ENCODE data around the gene DKC1. TPM values are rescaled to one million over a fixed set of nuclear protein-coding genes. Genes with fewer than 3 reads are reported as not detected.
A peak's percentile ranks its signal among the peaks of the same experiment; 100 is the strongest.

Gene DKC1
- total and polyA plus RNA-seq, 4 donors, result 15.1 to 31.9 (median 27.5) TPM

DNA sequence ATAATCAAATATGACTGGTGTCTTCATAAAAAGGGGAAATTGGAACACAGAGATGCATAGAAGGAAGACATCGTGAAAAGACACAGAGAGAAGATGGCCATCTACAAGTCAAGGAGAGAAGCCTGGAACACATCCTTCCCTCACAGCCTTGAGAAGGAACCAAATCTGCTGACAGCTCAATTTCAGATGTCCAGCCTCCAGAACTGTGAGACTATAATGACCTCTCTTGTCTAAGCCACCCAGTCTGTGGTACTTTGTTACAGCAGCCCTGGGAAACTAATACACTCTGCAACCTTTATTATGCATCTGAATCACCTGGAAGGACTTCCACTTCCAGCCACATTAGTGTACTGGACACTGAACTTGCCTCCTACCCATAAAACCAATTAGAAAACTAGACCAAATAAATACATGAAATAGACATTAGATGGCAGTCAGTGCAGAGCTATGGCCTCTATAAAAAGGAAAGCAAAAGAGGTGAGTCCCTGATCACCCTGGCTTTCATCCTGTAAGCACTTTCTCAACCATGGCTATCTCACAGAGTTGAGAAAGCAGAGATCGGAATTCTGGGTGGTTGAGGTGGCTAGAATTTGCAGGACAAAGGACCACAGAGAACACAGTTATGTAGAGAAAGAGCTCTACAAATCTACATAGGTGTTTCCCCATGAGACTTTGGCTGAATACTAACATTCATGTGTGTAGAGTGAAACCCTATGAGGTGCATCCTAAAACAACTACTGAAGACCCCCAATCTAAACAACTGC, 37.5 kb upstream of the DKC1 start:
- Histone ChIP-seq H3K9me3 (ENCODE audit: control insufficient read depth, low read length) (no peaks in the 10 kb centered on the region), H3K27me3 (ENCODE audit: control insufficient read depth in 1 of 2, insufficient read depth in 2 of 2, low read length in 1 of 2) (no peaks in the 10 kb centered on the region), H3K36me3 (ENCODE audit: control insufficient read depth in 1 of 2, insufficient read depth in 2 of 2, low read length in 1 of 2) (no peaks in the 10 kb centered on the region), H3K4me3 (ENCODE audit: low read length in 2 of 2) (no peak overlapping the region), H3K4me1 (ENCODE audit: control insufficient read depth in 1 of 2, insufficient read depth in 2 of 2, low read length in 2 of 2) (peaks cover 2 to 8% of the 10 kb centered on the region in 2 donors), H3K27ac (ENCODE audit: low read depth in 1 of 2, low read length in 2 of 2) (peak overlapping the region in 1 of 2 donors; percentile 40)
- no peak for ATAC-seq (ENCODE audit: low FRiP score)
- intact Hi-C loops (cut with DNase I), result no loop called here
- DNase-seq, result no peak
- 83 to 95% methylated on average over 2 of the region's 2 CpGs for WGBS, 2 donors

DNA sequence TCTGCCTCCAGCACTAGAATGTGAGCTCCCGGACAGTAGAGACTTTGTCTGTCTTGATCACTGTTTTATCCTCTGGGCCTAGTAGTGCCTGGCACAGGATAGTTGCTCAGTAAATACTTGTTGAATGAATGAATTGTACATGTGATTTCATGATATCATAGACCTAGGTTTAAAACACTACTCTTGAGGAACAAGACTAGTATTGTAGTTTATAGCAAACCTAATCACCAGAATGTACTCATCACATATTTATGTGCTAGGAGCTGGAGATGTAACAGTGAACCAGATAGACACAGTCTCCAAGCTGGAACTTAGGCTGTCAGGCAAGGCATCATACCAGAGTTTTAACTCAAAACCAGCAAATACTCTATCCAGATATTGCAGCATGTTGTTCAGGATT, 35.2 kb upstream of the DKC1 start:
- 55 to 68% methylated on average over 1 of the region's 1 CpG for WGBS, 2 donors
- intact Hi-C loops (cut with DNase I), result no loop called here
- ATAC-seq (ENCODE audit: low FRiP score) (no peak), DNase-seq (no peak)
- Histone ChIP-seq H3K4me1 (ENCODE audit: control insufficient read depth in 1 of 2, insufficient read depth in 2 of 2, low read length in 2 of 2) (peaks cover 3 to 8% of the 10 kb centered on the region in 2 donors), H3K27me3 (ENCODE audit: control insufficient read depth in 1 of 2, insufficient read depth in 2 of 2, low read length in 1 of 2) (no peaks in the 10 kb centered on the region), H3K27ac (ENCODE audit: low read depth in 1 of 2, low read length in 2 of 2) (peak overlapping the region; percentile 37 to 67), H3K36me3 (ENCODE audit: control insufficient read depth in 1 of 2, insufficient read depth in 2 of 2, low read length in 1 of 2) (no peaks in the 10 kb centered on the region), H3K4me3 (ENCODE audit: low read length in 2 of 2) (peak overlapping the region in 1 of 2 donors; percentile 9), H3K9me3 (ENCODE audit: control insufficient read depth, low read length) (no peaks in the 10 kb centered on the region)

DNA sequence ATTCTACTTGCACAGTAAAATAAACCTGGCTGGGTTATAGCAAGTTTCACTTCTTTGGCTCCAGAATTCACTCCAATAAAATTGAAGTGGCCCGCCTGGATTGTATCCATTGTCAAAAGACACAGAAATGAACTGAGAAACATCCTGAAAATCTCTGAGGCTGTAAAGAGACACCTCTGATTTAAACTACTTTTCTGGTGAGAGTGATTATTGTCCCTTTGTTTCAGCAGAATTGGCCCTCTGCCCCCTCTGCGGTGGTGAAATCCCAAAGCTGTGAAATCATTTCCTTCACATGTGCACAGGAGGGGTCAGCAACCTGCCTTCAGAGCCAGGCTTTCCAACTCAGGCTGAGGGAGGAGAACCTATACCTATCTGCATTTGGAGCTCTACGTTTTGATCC, 34.8 kb upstream of the DKC1 start:
- Histone ChIP-seq H3K4me1 (ENCODE audit: control insufficient read depth in 1 of 2, insufficient read depth in 2 of 2, low read length in 2 of 2) (peaks cover 3 to 8% of the 10 kb centered on the region in 2 donors), H3K27me3 (ENCODE audit: control insufficient read depth in 1 of 2, insufficient read depth in 2 of 2, low read length in 1 of 2) (no peaks in the 10 kb centered on the region), H3K4me3 (ENCODE audit: low read length in 2 of 2) (peak overlapping the region in 1 of 2 donors; percentile 9), H3K9me3 (ENCODE audit: control insufficient read depth, low read length) (no peaks in the 10 kb centered on the region), H3K36me3 (ENCODE audit: control insufficient read depth in 1 of 2, insufficient read depth in 2 of 2, low read length in 1 of 2) (no peaks in the 10 kb centered on the region), H3K27ac (ENCODE audit: low read depth in 1 of 2, low read length in 2 of 2) (peak overlapping the region; percentile 7 to 92)
- 5 to 27% methylated on average over 3 of the region's 3 CpGs for WGBS, 2 donors
- intact Hi-C loops (cut with DNase I), result no loop called here
- ATAC-seq (ENCODE audit: low FRiP score), result peak; percentile 55
- DNase-seq, result peak; percentile 60 to 82

DNA sequence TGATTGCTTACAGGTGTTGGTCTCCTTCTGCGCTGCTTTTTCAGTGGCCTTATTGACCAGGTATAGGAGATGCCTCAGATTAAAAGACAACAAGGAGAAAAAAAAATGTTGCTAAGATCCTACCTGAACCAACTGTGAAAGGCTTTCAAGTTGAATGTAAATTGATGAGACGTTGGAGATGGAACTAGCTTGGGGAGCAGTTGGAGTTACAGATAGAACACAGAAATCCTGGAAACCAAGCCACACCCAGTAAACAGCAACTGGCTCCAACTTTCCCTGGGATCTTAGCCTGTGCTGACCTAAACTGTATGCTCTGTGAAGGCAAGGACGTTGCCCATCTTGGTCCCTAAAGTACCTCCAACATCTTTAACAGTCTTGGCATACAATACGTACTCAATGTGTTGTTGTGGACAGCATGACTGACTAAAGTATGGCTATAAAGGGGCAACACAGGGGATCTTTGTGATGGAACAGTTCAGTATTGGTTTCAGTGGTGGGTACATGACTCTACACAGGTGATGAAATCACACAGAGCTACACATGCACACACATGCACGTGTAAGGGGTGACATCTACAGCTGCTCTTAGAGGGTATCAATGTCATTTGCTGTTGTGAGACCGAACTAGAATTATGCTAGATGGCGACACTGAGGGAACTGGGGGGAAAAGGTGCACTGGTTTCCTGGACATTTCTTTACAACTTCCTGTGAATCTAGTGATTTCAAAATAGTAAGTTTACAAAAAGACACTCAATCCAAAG, 34.1 kb upstream of the DKC1 start:
- Histone ChIP-seq H3K36me3 (ENCODE audit: control insufficient read depth in 1 of 2, insufficient read depth in 2 of 2, low read length in 1 of 2) (no peaks in the 10 kb centered on the region), H3K4me1 (ENCODE audit: control insufficient read depth in 1 of 2, insufficient read depth in 2 of 2, low read length in 2 of 2) (peaks cover 3 to 8% of the 10 kb centered on the region in 2 donors), H3K9me3 (ENCODE audit: control insufficient read depth, low read length) (no peaks in the 10 kb centered on the region), H3K27ac (ENCODE audit: low read depth in 1 of 2, low read length in 2 of 2) (peak overlapping the region; percentile 7 to 92), H3K27me3 (ENCODE audit: control insufficient read depth in 1 of 2, insufficient read depth in 2 of 2, low read length in 1 of 2) (no peaks in the 10 kb centered on the region), H3K4me3 (ENCODE audit: low read length in 2 of 2) (no peak overlapping the region)
- ATAC-seq (ENCODE audit: low FRiP score) (no peak), DNase-seq (no peak)
- WGBS, 2 donors, result 63 to 79% methylated on average over 7 of the region's 7 CpGs
- intact Hi-C loops (cut with DNase I), result no loop called here

DNA sequence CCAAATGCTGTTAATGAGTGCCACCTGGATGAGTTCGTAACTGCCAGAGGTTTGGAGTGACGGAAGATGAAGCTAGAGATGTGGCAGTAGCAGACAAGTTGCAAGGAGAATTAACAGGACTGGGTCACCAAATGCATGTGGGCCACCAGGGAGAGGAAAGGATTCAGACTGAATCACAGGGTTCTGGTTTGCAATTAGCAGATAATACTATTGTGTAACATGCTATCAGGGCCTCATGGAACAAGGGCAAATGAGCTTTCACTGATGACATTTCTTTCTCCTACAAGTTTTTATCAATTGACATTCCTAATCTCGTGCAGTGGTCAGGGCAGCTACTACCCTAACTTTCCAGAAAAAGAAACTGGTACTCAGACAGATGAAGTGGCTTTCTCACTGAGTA, 33.2 kb upstream of the DKC1 start:
- no peaks in the 10 kb centered on the region for H3K27me3 ChIP-seq (ENCODE audit: control insufficient read depth in 1 of 2, insufficient read depth in 2 of 2, low read length in 1 of 2)
- no peaks in the 10 kb centered on the region for H3K36me3 ChIP-seq (ENCODE audit: control insufficient read depth in 1 of 2, insufficient read depth in 2 of 2, low read length in 1 of 2)
- H3K4me1 ChIP-seq (ENCODE audit: control insufficient read depth in 1 of 2, insufficient read depth in 2 of 2, low read length in 2 of 2), result peaks cover 3 to 8% of the 10 kb centered on the region in 2 donors
- DNase-seq (no peak), ATAC-seq (ENCODE audit: low FRiP score) (peak; percentile 45)
- no peaks in the 10 kb centered on the region for H3K9me3 ChIP-seq (ENCODE audit: control insufficient read depth, low read length)
- WGBS, 2 donors, result 63 to 64% methylated on average over 3 of the region's 3 CpGs
- intact Hi-C loops (cut with DNase I), result no loop called here
- H3K27ac ChIP-seq (ENCODE audit: low read depth in 1 of 2, low read length in 2 of 2), result peak overlapping the region in 1 of 2 donors; percentile 86
- H3K4me3 ChIP-seq (ENCODE audit: low read length in 2 of 2), result no peak overlapping the region

DNA sequence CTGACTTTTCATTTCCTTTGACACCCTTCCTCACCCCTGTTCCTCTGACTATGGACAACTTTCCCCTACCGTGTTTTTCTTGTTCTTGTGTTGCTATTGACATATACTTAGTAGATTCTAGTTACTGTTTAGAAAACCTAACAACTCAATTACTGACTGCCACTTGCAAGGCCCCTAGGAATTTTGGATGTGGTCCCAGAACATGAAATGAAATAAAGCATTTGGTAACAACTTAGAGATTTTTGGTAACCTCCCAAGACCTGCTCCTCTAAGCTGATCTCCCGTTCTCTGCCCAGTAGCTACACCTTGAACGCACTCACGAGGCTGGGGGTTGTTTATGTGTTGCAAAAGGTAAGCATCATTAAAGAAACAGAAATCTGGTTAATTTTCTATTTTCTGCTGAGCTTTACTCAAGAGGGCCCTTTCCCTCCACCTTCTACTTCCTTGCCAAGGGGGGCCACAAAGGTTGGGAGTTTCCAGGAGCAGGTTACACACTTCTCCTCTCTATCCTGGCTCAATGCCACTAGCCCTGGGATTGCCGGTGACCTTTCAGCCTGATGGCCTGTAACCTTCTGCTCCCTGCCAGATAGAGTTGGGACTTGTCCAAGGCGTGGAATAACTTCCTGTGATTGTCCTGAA, 32.3 kb upstream of the DKC1 start:
- Histone ChIP-seq H3K9me3 (ENCODE audit: control insufficient read depth, low read length) (no peaks in the 10 kb centered on the region), H3K36me3 (ENCODE audit: control insufficient read depth in 1 of 2, insufficient read depth in 2 of 2, low read length in 1 of 2) (no peaks in the 10 kb centered on the region), H3K4me1 (ENCODE audit: control insufficient read depth in 1 of 2, insufficient read depth in 2 of 2, low read length in 2 of 2) (peaks cover 3 to 8% of the 10 kb centered on the region in 2 donors), H3K4me3 (ENCODE audit: low read length in 2 of 2) (no peak overlapping the region), H3K27ac (ENCODE audit: low read depth in 1 of 2, low read length in 2 of 2) (peak overlapping the region; percentile 59 to 86), H3K27me3 (ENCODE audit: control insufficient read depth in 1 of 2, insufficient read depth in 2 of 2, low read length in 1 of 2) (no peaks in the 10 kb centered on the region)
- DNase-seq (no peak), ATAC-seq (ENCODE audit: low FRiP score) (no peak)
- intact Hi-C loops (cut with DNase I), result no loop called here
- WGBS, 2 donors, result 16 to 36% methylated on average over 6 of the region's 6 CpGs

DNA sequence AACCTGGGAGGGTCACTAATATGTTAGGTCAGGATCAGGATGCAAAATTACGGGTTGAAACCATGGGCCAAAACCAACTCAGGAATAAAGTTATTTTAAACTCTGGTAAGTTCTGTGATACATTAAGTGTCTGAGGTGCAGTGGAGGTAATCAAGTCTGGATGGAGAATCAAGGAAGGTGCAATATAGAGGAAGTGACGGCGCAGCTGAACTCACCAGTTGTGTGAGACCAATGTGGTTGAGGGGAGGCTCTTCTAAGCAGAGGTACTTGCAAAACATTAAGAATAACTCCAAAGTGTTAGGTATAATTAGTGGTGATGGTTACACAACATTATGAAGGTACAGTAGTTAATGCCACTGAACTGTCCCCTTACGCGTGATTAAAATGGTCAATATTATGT, 31.5 kb upstream of the DKC1 start:
- Histone ChIP-seq H3K27me3 (ENCODE audit: control insufficient read depth in 1 of 2, insufficient read depth in 2 of 2, low read length in 1 of 2) (no peaks in the 10 kb centered on the region), H3K4me1 (ENCODE audit: control insufficient read depth in 1 of 2, insufficient read depth in 2 of 2, low read length in 2 of 2) (peaks cover 6 to 8% of the 10 kb centered on the region in 2 donors), H3K27ac (ENCODE audit: low read depth in 1 of 2, low read length in 2 of 2) (peak overlapping the region in 1 of 2 donors; percentile 54), H3K4me3 (ENCODE audit: low read length in 2 of 2) (no peak overlapping the region), H3K36me3 (ENCODE audit: control insufficient read depth in 1 of 2, insufficient read depth in 2 of 2, low read length in 1 of 2) (no peaks in the 10 kb centered on the region), H3K9me3 (ENCODE audit: control insufficient read depth, low read length) (no peaks in the 10 kb centered on the region)
- DNase-seq (no peak), ATAC-seq (ENCODE audit: low FRiP score) (no peak)
- WGBS, 2 donors, result 92 to 93% methylated on average over 5 of the region's 5 CpGs
- intact Hi-C loops (cut with DNase I), result no loop called here

DNA sequence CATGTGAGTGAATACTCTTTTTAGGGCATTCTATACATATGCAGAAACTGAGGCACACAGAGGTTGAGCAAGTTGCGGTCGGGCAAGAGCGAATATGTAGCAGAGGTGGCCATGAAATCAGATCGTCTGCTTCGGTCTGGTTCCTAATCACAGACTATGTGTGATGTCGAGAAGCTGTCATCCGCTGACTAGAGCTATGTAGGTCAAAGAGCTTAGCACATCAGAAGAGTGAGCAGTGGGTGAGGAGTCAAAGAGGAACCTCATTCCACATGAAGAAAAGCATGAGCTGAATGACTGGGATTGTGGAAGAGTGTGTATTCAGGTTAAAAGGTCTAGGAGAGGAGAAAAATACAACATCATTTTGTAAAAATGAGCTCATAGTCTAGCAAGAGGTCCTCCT, 30.8 kb upstream of the DKC1 start:
- Histone ChIP-seq H3K27me3 (ENCODE audit: control insufficient read depth in 1 of 2, insufficient read depth in 2 of 2, low read length in 1 of 2) (no peaks in the 10 kb centered on the region), H3K4me3 (ENCODE audit: low read length in 2 of 2) (no peak overlapping the region), H3K36me3 (ENCODE audit: control insufficient read depth in 1 of 2, insufficient read depth in 2 of 2, low read length in 1 of 2) (no peaks in the 10 kb centered on the region), H3K27ac (ENCODE audit: low read depth in 1 of 2, low read length in 2 of 2) (peak overlapping the region in 1 of 2 donors; percentile 25), H3K4me1 (ENCODE audit: control insufficient read depth in 1 of 2, insufficient read depth in 2 of 2, low read length in 2 of 2) (peaks cover 3 to 5% of the 10 kb centered on the region in 2 donors), H3K9me3 (ENCODE audit: control insufficient read depth, low read length) (no peaks in the 10 kb centered on the region)
- no peak for ATAC-seq (ENCODE audit: low FRiP score)
- WGBS, 2 donors, result 88 to 90% methylated on average over 7 of the region's 7 CpGs
- DNase-seq, result no peak
- intact Hi-C loops (cut with DNase I), result no loop called here
